ENCODE data around the gene ST6GALNAC3.

- TF ChIP-seq CTCF (conservative IDR thresholded peaks at IDR 0.05; ENCODE audit: low read length), result no peak
- no peak for TF ChIP-seq EZH2phosphoT487 (IDR thresholded peaks at IDR 0.05; ENCODE audit: borderline replicate concordance, low read depth, low read length)
These were observed 594.6 kb downstream of the ST6GALNAC3 start for GRCh38 chr1:76669131-76669530.

Measured in OCI-LY7 (cell line).